Lung (tissue), 12 donors: ENCODE data around the gene PDXK. TPM values are rescaled to one million over a fixed set of nuclear protein-coding genes. Genes with fewer than 3 reads are reported as not detected.
A peak's percentile ranks its signal among the peaks of the same experiment; 100 is the strongest.

Source experiments
- ATAC-seq: fragments of 200-7000 bp; cut with Tn5 transposase; one replicate; pipeline ENCODE4 v1.9.1; 2020; ENCODE audit warnings: moderate number of reproducible peaks; ENCODE audit not compliant: insufficient read depth, low FRiP score
- DNase-seq, 3 donors: peaks; one replicate each; pipeline ENCODE4 v3.0.0-alpha.2; 2013 to 2017
- H3K27ac ChIP-seq, 2 donors: one replicate each; pipeline ENCODE4 v1.5.1; 2013; ENCODE audit warnings: mild to moderate bottlenecking in 2 of 2, moderate library complexity in 2 of 2, control low read depth in 1 of 2, inconsistent platforms in 1 of 2, low read depth in 1 of 2, low read length in 1 of 2
- H3K27me3 ChIP-seq, 3 donors: one replicate each; pipeline ENCODE4 v1.5.1; 2013; ENCODE audit warnings: low read length in 2 of 3; ENCODE audit not compliant: control insufficient read depth in 3 of 3, insufficient read depth in 3 of 3
- H3K36me3 ChIP-seq, 4 donors: one replicate each; pipeline ENCODE4 v1.5.1; 2013; ENCODE audit warnings: low read length in 4 of 4, mild to moderate bottlenecking in 1 of 4, moderate library complexity in 1 of 4; ENCODE audit not compliant: control insufficient read depth in 4 of 4, insufficient read depth in 4 of 4
- H3K4me1 ChIP-seq, 5 donors: one replicate each; pipeline ENCODE4 v1.5.1; 2013; ENCODE audit warnings: low read length in 5 of 5, mild to moderate bottlenecking in 2 of 5, moderate library complexity in 1 of 5; ENCODE audit not compliant: control insufficient read depth in 5 of 5, insufficient read depth in 5 of 5
- H3K4me3 ChIP-seq: one replicate; pipeline ENCODE4 v1.5.1; 2013; ENCODE audit warnings: mild to moderate bottlenecking, control low read depth, moderate library complexity
- H3K9ac ChIP-seq, 2 donors: one replicate each; pipeline ENCODE4 v1.5.1; 2013; ENCODE audit warnings: low read length in 2 of 2, control low read depth in 1 of 2; ENCODE audit not compliant: insufficient read depth in 1 of 2
- H3K9me3 ChIP-seq, 4 donors: one replicate each; pipeline ENCODE4 v1.5.1; 2013; ENCODE audit warnings: low read length in 3 of 4, mild to moderate bottlenecking in 1 of 4, moderate library complexity in 1 of 4; ENCODE audit not compliant: control insufficient read depth in 4 of 4, insufficient read depth in 3 of 4
- CTCF ChIP-seq: IDR thresholded peaks from 2 replicates; pipeline ENCODE4 v1.5.1; 2012; ENCODE audit warnings: mild to moderate bottlenecking; ENCODE audit errors: control extremely low read depth, extremely low read depth
- WGBS, 2 donors: extraction: QIAGEN DNeasy Blood & Tissue Kit; methylation state at CpG; one replicate each; pipeline ENCODE4 v1.1.7; 2013; 5-methylcytosine and 5-hydroxymethylcytosine counted together
- polyA plus RNA-seq, 2 donors: library from polyadenylated mRNA; stranded (reverse); fragments of 200-250 nt; gene quantifications; one replicate each; pipeline ENCODE4 v1.2.1, GENCODE V29; 2013
- total RNA-seq, 2 donors: library from RNA; depleted of rRNA in 1 of 2; stranded (reverse); fragments of >200 nt in 1 of 2; gene quantifications; one replicate each; pipeline ENCODE4 v1.2.1, GENCODE V29; 2014 to 2021
- donor health status: control.
- donor health status: control.
- donor health status: Bipolar disorder and iron deficiency.
- donor health status: healthy.
- donor health status: DM: yes; HTN: yes; CAD: no.

PDXK gene
- total and polyA plus RNA-seq, 4 donors = 62.7 to 276 (median 157) TPM

DNA sequence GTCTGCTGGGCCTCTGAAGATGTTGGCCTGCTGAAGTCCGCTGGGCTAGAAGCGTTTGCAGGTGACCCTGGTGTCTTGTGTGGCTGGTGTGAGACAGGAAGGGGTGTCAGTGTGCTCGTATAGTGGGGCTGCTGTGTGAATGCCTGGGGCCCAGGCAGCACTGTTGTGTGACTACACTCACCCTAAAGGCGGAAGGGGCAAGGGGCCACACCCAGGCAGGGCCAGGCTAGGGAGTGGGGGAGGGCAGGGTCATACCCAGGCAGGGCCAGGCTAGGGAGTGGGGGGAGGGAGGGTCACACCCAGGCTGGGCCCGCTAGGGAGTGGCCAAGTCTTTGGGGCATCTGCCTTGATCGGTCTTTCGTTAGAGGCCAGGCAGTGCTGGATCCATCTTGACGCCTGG lies 25.0 kb downstream of the PDXK start:
- Histone ChIP-seq H3K9me3 (no peaks in the 10 kb centered on the region), H3K27me3 (no peaks in the 10 kb centered on the region), H3K4me3 (no peak overlapping the region), H3K36me3 (peaks cover 0 to 52% (median 2%) of the 10 kb centered on the region in 4 donors), H3K4me1 (peaks cover 0 to 9% (median 0%) of the 10 kb centered on the region in 5 donors), H3K27ac (no peak overlapping the region), H3K9ac (no peak overlapping the region)
- ATAC-seq (peak; percentile 43), DNase-seq (no peak)
- no peak for TF ChIP-seq CTCF
- 92 to 93% methylated on average over 8 of the region's 8 CpGs for WGBS, 2 donors

GRCh38 chr21:43744725-43745124 lies 25.8 kb downstream of the PDXK start:
- TF ChIP-seq CTCF = no peak
- 96 to 98% methylated on average over 18 of the region's 18 CpGs for WGBS, 2 donors
- H3K4me1 ChIP-seq = peaks cover 0 to 9% (median 0%) of the 10 kb centered on the region in 5 donors
- no peak overlapping the region for H3K4me3 ChIP-seq
- ATAC-seq (no peak), DNase-seq (no peak)
- H3K36me3 ChIP-seq = peaks cover 0 to 58% (median 2%) of the 10 kb centered on the region in 4 donors
- H3K27me3 ChIP-seq = no peaks in the 10 kb centered on the region
- H3K27ac ChIP-seq = no peak overlapping the region
- no peak overlapping the region for H3K9ac ChIP-seq
- H3K9me3 ChIP-seq = no peaks in the 10 kb centered on the region

DNA sequence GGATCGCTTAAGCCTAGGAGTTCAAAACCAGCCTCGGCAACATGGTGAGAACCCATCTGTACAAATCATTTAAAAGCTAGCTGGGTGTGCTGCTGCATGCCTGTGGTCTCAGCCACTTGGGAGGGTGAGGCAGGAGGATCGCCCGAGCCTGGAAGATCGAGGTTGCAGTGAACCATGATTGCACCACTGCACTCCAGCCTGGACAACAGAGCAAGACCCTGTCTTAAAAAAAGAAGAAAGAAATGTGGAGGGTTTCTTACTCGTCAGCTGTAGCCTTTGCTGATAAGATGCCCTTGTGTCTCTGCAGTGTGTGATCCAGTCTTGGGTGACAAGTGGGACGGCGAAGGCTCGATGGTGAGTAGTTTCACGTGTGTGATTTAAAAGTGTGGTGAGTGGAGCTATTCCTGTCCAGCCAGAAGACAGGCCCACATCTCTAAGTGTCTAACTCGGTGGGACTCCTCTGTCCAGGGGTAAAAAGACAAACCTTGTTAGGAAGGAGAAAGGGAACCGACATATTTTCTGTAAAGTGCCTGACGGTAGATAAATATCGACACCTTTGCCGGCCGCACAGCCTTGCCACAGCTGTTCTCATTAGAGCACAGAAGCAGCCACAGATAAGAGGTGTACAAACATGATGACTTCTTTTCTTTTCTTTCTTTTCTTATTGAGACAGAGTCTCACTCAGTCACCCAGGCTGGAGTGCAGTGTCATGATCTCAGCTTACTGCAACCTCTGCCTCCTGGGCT lies 27.0 kb downstream of the PDXK start:
- Histone ChIP-seq H3K27ac (no peak overlapping the region), H3K4me3 (no peak overlapping the region), H3K36me3 (peaks cover 0 to 70% (median 2%) of the 10 kb centered on the region in 4 donors), H3K4me1 (peaks cover 0 to 5% (median 0%) of the 10 kb centered on the region in 5 donors), H3K27me3 (no peaks in the 10 kb centered on the region), H3K9ac (no peak overlapping the region), H3K9me3 (no peaks in the 10 kb centered on the region)
- ATAC-seq (no peak), DNase-seq (no peak)
- TF ChIP-seq CTCF = no peak
- 93 to 94% methylated on average over 16 of the region's 16 CpGs for WGBS, 2 donors
